K562 (cell line): Measurements from ENCODE around the gene IPO7. TPM values are rescaled to one million over a fixed set of nuclear protein-coding genes. Genes with fewer than 3 reads are reported as not detected.
A peak's percentile ranks its signal among the peaks of the same experiment; 100 is the strongest.

Source experiments
- HDAC3 ChIP-seq: fragments of 450-650 bp; IDR thresholded peaks from 2 replicates; pipeline ENCODE4 v1.6.1; 2018; ENCODE audit warnings: borderline replicate concordance, mild to moderate bottlenecking, moderate library complexity; ENCODE audit not compliant: partially characterized antibody
- MAFK ChIP-seq: IDR thresholded peaks from 2 replicates; pipeline ENCODE4 v1.6.1; 2011; ENCODE audit warnings: low read length, improper control_type of control experiment
- NBN ChIP-seq: fragments of 450-650 bp; IDR thresholded peaks from 2 replicates; pipeline ENCODE4 v1.6.1; 2016; ENCODE audit warnings: low read depth, mild to moderate bottlenecking
- NRF1 ChIP-seq, 2 experiments: fragments of 450-650 bp; IDR thresholded peaks in 1 of 2; conservative IDR thresholded peaks in 1 of 2; 2 replicates each; pipeline ENCODE4 v1.6.1; 2014; ENCODE audit warnings: mild to moderate bottlenecking in 2 of 2
- SLC30A9 ChIP-seq: fragments of 250-450 bp; sonication (Bioruptor Pico); IDR thresholded peaks from 2 replicates; pipeline ENCODE4 v1.8.0; 2022; ENCODE audit warnings: mild to moderate bottlenecking, moderate library complexity
- SRSF9 ChIP-seq: fragments of 200-400 bp; formaldehyde crosslinking; IDR thresholded peaks from 2 replicates; pipeline ENCODE4 v1.6.1; 2017; ENCODE audit warnings: low read depth, low read length, borderline replicate concordance
- polyA plus RNA-seq, 8 experiments: library from polyadenylated mRNA; depleted of rRNA in 4 of 8; stranded (reverse) in 5 of 8; unstranded in 3 of 8; fragments of >200 nt; fragmentation: Nextera tagmentation in 2 of 8; fragmentation: Illumina TruSeq in 1 of 8; extraction: Ambion mirVana in 2 of 8; extraction: Trizol in 1 of 8; gene quantifications; 2 replicates each; pipeline versions ENCODE4 v1.2.1 to v1.2.3, GENCODE V29; 2011 to 2014; ENCODE audit warnings: inconsistent platforms in 1 of 8, missing spikeins in 1 of 8
- total RNA-seq, 7 experiments: library from RNA; depleted of rRNA in 6 of 7; stranded (reverse); fragments of >200 nt in 6 of 7; fragmentation: Illumina TruSeq in 2 of 7; extraction: Trizol in 2 of 7; gene quantifications; 2 replicates each; pipeline versions ENCODE4 v1.2.1 to v1.2.3, GENCODE V29; 2011 to 2021; ENCODE audit warnings: low replicate concordance in 1 of 7
- TF ChIP-seq, protein P1 (sequence below), 2 experiments: fragments of 450-650 bp; IDR thresholded peaks; 2 replicates each; pipeline ENCODE4 v1.6.1; 2016; ENCODE audit warnings: mild to moderate bottlenecking in 2 of 2, borderline replicate concordance in 1 of 2, low read depth in 1 of 2, moderate library complexity in 1 of 2
- TF ChIP-seq, protein P2 (sequence below): fragments of 450-650 bp; IDR thresholded peaks from 2 replicates; pipeline ENCODE4 v1.6.1; 2016; ENCODE audit warnings: missing biosample characterization, missing genetic modification characterization
- TF ChIP-seq, protein P3 (sequence below): sonication (generic); formaldehyde crosslinking; IDR thresholded peaks from 2 replicates; pipeline ENCODE4 v1.9.0; 2022; ENCODE audit warnings: mild to moderate bottlenecking, missing genetic modification reagents
- TF ChIP-seq, protein P4 (sequence below): fragments of 450-650 bp; IDR thresholded peaks from 2 replicates; pipeline ENCODE4 v1.6.1; 2017; ENCODE audit warnings: mild to moderate bottlenecking, moderate library complexity
- TF ChIP-seq, protein P5 (sequence below): sonication (generic); formaldehyde crosslinking; IDR thresholded peaks from 2 replicates; pipeline ENCODE4 v1.9.0; 2022; ENCODE audit warnings: mild to moderate bottlenecking, missing genetic modification reagents
- TF ChIP-seq, protein P6 (sequence below): IDR thresholded peaks from 2 replicates; pipeline ENCODE4 v1.6.1; 2011; ENCODE audit warnings: borderline replicate concordance, low read depth, mild to moderate bottlenecking, moderate library complexity, low read length; ENCODE audit not compliant: insufficient read depth, poor library complexity, severe bottlenecking

IPO7 gene
- total and polyA plus RNA-seq, 9 of the 15 experiments (the other 6 are each of a cell fraction or from before 2014, with no cell fraction given), result 23.6 to 138 (median 110) TPM

DNA sequence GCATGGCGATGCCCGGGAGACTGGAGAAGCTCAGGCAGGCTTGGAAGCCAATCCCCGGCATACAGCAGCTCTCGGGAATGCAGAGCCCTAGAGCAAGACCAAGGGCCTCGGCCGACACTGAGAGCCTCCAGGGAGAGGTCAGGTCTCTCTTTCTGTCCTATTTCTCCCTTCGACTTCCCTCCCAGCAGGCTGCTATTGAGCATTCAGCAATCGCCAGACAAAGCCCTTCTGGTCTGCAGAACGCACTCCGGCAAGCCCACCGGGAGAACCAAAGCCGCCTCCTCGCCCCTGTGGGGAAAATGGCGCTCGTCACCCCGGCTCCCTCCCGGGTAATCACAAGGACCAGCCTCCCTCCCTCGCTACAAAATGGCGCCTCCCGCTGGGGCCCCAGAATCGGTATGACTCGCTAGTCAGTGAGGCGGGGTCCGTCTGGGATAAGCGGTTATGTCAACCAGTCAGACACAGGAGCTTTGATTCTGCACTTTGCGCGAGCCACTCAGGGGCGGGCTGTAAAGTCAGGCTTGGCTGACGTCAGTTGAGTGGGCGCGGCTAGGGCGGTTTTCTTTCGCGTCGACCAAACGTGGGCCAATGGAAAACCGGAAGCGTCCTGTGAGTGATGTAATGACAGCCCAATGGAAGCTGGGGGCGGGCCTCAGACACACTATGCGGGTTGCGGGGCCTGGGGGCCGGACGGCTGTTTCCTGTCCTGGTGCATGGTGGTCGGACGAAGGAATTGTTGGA lies 76.0 kb downstream of the IPO7 start, which contains the start of gene ZNF143 (continued):
- TF ChIP-seq, protein P1, sequence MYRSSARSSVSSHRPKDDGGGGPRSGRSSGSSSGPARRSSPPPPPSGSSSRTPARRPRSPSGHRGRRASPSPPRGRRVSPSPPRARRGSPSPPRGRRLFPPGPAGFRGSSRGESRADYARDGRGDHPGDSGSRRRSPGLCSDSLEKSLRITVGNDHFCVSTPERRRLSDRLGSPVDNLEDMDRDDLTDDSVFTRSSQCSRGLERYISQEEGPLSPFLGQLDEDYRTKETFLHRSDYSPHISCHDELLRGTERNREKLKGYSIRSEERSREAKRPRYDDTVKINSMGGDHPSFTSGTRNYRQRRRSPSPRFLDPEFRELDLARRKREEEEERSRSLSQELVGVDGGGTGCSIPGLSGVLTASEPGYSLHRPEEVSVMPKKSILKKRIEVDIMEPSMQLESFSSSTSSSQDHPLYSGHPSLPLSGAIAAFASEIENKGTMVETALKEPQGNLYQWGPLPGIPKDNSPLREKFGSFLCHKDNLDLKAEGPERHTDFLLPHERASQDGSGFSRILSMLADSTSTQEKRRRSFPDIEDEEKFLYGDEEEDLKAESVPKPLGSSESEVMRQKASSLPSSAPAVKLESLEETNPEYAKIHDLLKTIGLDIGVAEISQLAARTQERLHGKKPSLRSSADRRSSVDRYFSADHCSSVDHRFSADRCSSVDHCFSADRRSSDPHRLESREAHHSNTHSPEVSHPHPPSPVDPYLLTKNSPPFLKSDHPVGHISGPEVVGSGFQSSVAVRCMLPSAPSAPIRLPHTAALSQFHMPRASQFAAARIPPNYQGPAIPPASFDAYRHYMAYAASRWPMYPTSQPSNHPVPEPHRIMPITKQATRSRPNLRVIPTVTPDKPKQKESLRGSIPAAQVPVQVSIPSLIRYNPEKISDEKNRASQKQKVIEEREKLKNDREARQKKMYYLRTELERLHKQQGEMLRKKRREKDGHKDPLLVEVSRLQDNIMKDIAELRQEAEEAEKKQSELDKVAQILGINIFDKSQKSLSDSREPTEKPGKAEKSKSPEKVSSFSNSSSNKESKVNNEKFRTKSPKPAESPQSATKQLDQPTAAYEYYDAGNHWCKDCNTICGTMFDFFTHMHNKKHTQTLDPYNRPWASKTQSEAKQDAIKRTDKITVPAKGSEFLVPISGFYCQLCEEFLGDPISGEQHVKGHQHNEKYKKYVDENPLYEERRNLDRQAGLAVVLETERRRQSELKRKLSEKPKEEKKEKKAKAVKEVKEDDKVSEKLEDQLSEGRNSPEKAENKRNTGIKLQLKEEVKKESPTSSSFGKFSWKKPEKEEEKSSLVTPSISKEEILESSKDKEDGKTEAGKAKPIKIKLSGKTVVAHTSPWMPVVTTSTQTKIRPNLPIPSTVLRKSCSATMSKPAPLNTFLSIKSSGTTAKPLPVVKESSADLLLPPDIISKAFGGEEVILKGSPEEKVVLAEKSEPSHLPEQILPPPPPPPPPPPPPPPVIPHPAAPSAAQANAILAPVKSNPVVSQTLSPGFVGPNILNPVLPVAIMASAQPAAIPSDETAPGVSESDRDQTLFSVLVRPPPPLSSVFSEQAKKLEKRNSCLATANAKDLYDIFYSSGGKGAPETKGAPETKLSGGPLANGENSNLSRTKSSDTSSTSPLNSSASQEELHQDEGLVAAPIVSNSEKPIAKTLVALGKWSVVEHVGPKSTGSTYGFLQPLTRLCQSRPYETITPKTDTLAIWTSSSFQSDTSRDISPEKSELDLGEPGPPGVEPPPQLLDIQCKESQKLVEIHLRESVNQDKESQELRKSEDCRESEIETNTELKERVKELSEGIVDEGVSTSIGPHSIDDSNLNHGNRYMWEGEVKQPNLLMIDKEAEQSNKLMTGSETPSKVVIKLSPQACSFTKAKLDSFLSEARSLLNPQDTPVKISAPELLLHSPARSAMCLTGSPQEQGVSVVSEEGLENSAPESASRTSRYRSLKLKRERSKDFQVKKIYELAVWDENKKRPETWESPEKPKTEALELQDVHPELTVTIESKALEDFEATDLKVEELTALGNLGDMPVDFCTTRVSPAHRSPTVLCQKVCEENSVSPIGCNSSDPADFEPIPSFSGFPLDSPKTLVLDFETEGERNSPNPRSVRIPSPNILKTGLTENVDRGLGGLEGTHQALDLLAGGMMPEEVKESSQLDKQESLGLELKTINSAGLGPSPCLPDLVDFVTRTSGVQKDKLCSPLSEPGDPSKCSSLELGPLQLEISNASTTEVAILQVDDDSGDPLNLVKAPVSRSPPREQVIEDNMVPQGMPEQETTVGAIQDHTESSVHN (IDR thresholded peaks at IDR 0.05; ENCODE audit: borderline replicate concordance in 1 of 2, low read depth in 1 of 2), result no peak
- TF ChIP-seq NRF1 (conservative IDR thresholded peaks at IDR 0.05 in 1 of 2, IDR thresholded peaks at IDR 0.05 in 1 of 2) (peak; percentile 73 to 80; a peak in 3 of 4 replicates), MAFK (no peak; the same call in none of the 2 replicates), NBN (peak; percentile 55; the same call in 1 of the 2 replicates), HDAC3 (no peak), SLC30A9 (CRISPR knock-in tag) (no peak), SRSF9 (no peak)
- TF ChIP-seq, protein P2, sequence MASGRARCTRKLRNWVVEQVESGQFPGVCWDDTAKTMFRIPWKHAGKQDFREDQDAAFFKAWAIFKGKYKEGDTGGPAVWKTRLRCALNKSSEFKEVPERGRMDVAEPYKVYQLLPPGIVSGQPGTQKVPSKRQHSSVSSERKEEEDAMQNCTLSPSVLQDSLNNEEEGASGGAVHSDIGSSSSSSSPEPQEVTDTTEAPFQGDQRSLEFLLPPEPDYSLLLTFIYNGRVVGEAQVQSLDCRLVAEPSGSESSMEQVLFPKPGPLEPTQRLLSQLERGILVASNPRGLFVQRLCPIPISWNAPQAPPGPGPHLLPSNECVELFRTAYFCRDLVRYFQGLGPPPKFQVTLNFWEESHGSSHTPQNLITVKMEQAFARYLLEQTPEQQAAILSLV (tag), result no peak
- TF ChIP-seq, protein P3, sequence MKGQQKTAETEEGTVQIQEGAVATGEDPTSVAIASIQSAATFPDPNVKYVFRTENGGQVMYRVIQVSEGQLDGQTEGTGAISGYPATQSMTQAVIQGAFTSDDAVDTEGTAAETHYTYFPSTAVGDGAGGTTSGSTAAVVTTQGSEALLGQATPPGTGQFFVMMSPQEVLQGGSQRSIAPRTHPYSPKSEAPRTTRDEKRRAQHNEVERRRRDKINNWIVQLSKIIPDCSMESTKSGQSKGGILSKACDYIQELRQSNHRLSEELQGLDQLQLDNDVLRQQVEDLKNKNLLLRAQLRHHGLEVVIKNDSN (CRISPR knock-in tag), result no peak; the same call in 1 of the 2 replicates
- TF ChIP-seq, protein P4, sequence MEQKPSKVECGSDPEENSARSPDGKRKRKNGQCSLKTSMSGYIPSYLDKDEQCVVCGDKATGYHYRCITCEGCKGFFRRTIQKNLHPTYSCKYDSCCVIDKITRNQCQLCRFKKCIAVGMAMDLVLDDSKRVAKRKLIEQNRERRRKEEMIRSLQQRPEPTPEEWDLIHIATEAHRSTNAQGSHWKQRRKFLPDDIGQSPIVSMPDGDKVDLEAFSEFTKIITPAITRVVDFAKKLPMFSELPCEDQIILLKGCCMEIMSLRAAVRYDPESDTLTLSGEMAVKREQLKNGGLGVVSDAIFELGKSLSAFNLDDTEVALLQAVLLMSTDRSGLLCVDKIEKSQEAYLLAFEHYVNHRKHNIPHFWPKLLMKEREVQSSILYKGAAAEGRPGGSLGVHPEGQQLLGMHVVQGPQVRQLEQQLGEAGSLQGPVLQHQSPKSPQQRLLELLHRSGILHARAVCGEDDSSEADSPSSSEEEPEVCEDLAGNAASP, result no peak
- TF ChIP-seq, protein P5, sequence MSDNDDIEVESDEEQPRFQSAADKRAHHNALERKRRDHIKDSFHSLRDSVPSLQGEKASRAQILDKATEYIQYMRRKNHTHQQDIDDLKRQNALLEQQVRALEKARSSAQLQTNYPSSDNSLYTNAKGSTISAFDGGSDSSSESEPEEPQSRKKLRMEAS (CRISPR knock-in tag), result no peak; the same call in 1 of the 2 replicates
- TF ChIP-seq, protein P6, sequence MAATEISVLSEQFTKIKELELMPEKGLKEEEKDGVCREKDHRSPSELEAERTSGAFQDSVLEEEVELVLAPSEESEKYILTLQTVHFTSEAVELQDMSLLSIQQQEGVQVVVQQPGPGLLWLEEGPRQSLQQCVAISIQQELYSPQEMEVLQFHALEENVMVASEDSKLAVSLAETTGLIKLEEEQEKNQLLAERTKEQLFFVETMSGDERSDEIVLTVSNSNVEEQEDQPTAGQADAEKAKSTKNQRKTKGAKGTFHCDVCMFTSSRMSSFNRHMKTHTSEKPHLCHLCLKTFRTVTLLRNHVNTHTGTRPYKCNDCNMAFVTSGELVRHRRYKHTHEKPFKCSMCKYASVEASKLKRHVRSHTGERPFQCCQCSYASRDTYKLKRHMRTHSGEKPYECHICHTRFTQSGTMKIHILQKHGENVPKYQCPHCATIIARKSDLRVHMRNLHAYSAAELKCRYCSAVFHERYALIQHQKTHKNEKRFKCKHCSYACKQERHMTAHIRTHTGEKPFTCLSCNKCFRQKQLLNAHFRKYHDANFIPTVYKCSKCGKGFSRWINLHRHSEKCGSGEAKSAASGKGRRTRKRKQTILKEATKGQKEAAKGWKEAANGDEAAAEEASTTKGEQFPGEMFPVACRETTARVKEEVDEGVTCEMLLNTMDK, result peak; percentile 15
